RWPE1 (cell line): Measurements from ENCODE around the gene PDK4.

ENCODE experiments used
- CTCF ChIA-PET: fragments of 350-600 bp; sonication (Branson Sonifier 250); formaldehyde crosslinking; extraction: SDS; loops from one replicate; lab custom pipeline; 2021; lab: Yijun Ruan, JAX
- POLR2A ChIA-PET: fragments of 400-600 bp; formaldehyde crosslinking; extraction: SDS; loops from one replicate; lab custom pipeline; 2020; ENCODE audit warnings: antibody characterized with exemption; ENCODE audit not compliant: low non-redundant PET; lab: Yijun Ruan, JAX
- DNase-seq: peaks from one replicate; pipeline ENCODE4 v3.0.0; 2012; ENCODE audit warnings: low spot score
- H3K27ac ChIP-seq: fragments of 450-650 bp; 2 replicates; pipeline ENCODE4 v1.5.1; 2017
- CTCF ChIP-seq: fragments of 450-650 bp; conservative IDR thresholded peaks from 2 replicates; pipeline ENCODE4 v1.5.1; 2017; ENCODE audit warnings: low read depth, mild to moderate bottlenecking

PDK4 gene

DNA sequence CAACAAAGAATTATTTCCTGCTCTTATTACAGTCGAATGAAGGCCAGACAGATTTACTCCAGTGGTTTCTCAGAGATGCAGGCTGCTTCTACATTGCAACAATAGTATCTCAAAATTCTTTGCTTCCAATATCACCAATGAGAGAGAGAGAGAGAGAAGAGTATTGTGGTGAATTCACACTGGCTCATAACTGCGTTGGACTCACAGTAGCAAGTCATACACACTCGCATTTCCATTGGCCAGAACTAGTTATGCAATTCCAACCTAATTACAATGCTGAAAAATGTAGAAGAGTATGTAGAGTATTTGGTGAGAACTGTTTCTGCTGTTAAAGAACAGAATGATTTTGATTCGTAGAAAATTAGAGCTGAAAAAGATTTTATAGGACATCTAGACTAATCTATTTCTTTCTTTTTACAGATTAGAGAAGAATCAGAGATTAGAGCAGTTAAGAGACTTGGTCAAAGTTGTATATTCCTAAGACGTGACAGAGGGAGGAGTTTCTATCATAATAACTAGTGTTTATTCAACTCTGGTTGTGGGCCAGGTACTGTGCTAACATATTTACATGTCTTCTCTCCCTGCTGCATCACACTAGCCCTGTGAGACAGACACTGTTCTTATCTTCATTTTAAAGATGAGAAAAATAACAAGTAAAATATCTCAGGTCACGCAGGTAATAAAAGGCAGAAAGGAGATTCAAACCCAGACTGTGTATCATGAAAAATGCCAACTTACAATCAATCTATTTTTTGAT lies 34.6 kb upstream of the PDK4 start:
- DNase-seq = no peak
- ChIA-PET POLR2A (no interaction called here), CTCF (no interaction called here)
- TF ChIP-seq CTCF = no peak
- H3K27ac ChIP-seq = no peak overlapping the region

DNA sequence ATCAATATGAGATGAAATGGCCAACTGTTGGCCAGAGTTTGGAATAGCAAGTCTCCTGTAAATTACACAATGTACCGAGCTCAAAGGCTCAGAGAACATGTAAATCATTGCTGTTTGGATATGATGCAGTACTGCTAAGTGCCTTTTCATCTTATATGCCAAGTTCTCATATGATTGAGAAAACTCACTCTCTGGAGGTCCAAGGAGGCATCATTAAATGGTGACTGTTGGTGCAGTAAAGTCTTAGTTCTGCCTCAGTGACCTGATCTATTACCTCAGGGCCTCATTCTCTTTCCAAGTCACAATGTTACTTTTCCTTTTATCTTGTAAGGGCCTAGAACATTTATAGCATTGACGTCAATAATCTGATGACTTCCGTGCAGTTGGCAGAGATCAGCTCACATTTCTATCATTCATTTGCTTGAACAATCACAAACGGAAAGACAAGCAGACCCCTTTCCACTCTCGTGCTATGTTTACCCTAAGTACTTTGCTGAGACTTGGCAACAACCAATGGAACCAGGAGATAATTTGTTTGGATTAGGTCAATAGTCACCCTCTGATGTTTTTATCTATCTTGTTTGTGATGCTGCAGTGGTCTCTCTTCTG lies 32.6 kb upstream of the PDK4 start:
- POLR2A ChIA-PET = no interaction called here
- H3K27ac ChIP-seq = no peak overlapping the region
- no peak for DNase-seq
- CTCF ChIA-PET = no interaction called here
- TF ChIP-seq CTCF = no peak

- no peak for DNase-seq
- no peak overlapping the region for H3K27ac ChIP-seq
- POLR2A ChIA-PET = no interaction called here
- CTCF ChIA-PET = no interaction called here
- no peak for TF ChIP-seq CTCF
Measured at GRCh38 chr7:95623788-95624187, 27.5 kb upstream of the PDK4 start.

DNA sequence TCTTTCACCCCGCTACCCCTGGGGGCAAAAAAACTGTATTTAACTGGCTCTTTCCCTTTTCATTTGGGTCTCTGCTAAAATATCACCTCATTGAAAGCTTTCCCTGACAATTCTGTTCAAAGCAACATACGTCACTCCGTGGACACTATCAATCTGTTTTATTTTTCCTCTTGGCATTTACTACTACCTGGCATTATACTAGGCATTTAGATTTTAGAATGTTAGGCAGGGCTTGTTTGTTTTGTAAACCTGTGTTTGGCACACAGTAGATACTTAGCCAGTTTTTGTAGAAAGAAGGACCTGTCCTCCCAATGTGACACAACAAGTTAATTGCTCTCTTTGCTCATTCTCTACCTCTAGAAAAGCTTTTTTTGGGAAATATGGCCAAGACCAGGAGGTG lies 26.5 kb upstream of the PDK4 start:
- H3K27ac ChIP-seq = no peak overlapping the region
- no peak for TF ChIP-seq CTCF
- POLR2A ChIA-PET = no interaction called here
- CTCF ChIA-PET = no interaction called here
- DNase-seq = no peak

- ChIA-PET POLR2A (no interaction called here), CTCF (no interaction called here)
- no peak for TF ChIP-seq CTCF
- no peak for DNase-seq
- no peak overlapping the region for H3K27ac ChIP-seq
Measured at GRCh38 chr7:95622001-95622549, 25.8 kb upstream of the PDK4 start.

- TF ChIP-seq CTCF = no peak
- ChIA-PET CTCF (no interaction called here), POLR2A (no interaction called here)
- DNase-seq = no peak
- H3K27ac ChIP-seq = no peak overlapping the region
Measured at GRCh38 chr7:95621404-95621803, 25.1 kb upstream of the PDK4 start.
